NCI-H1417 (cell line): ENCODE data around the gene DNAJC15.

Experiments
- DNase-seq, 3 experiments: peaks; one replicate each; lab custom pipeline; 2025; lab: John Stamatoyannopoulos, UW

DNAJC15 gene

GRCh38 chr13:43154839-43155238 is 131.5 kb downstream of the DNAJC15 start:
- DNase-seq = no peak

GRCh38 chr13:43156916-43157315 is 133.5 kb downstream of the DNAJC15 start:
- DNase-seq = no peak

GRCh38 chr13:43157796-43158195 is 134.4 kb downstream of the DNAJC15 start:
- DNase-seq = no peak

- no peak for DNase-seq
Measured at GRCh38 chr13:43158516-43158915, 135.1 kb downstream of the DNAJC15 start.

GRCh38 chr13:43159026-43159461 is 135.7 kb downstream of the DNAJC15 start:
- DNase-seq = no peak
